KMS-11 (cell line): ENCODE results near the gene TMPRSS11B.

ENCODE experiments used
- H2AFZ ChIP-seq: fragments of 200-600 bp; sonication (generic); 2 replicates; pipeline ENCODE4 v1.6.1; 2016; ENCODE audit warnings: antibody characterized with exemption, mixed run types, low read depth
- H3K27ac ChIP-seq: fragments of 200-600 bp; sonication (generic); 2 replicates; pipeline ENCODE4 v1.6.1; 2016; ENCODE audit warnings: mild to moderate bottlenecking, mixed run types
- H3K27me3 ChIP-seq: fragments of 200-600 bp; sonication (generic); 2 replicates; pipeline ENCODE4 v1.6.1; 2017; ENCODE audit warnings: mild to moderate bottlenecking, low read depth, mixed run types, moderate library complexity; ENCODE audit not compliant: insufficient read depth
- H3K36me3 ChIP-seq: fragments of 200-600 bp; sonication (generic); 2 replicates; pipeline ENCODE4 v1.6.1; 2017; ENCODE audit warnings: mild to moderate bottlenecking, mixed run types; ENCODE audit not compliant: insufficient read depth
- H3K4me1 ChIP-seq: fragments of 200-600 bp; sonication (generic); 2 replicates; pipeline ENCODE4 v1.6.1; 2016; ENCODE audit warnings: mild to moderate bottlenecking, low read depth, mixed run types; ENCODE audit not compliant: poor library complexity, severe bottlenecking
- H3K4me2 ChIP-seq: fragments of 200-600 bp; sonication (generic); 2 replicates; pipeline ENCODE4 v1.7.0; 2016; ENCODE audit warnings: mild to moderate bottlenecking, mixed run types
- H3K4me3 ChIP-seq: fragments of 200-600 bp; sonication (generic); IDR thresholded peaks from 2 replicates; pipeline ENCODE4 v1.6.1; 2017; ENCODE audit warnings: low read depth, low read length, mixed read lengths; ENCODE audit not compliant: insufficient read depth
- H3K79me2 ChIP-seq: fragments of 200-600 bp; sonication (generic); 2 replicates; pipeline ENCODE4 v1.6.1; 2016; ENCODE audit warnings: low read depth, mixed run types; ENCODE audit not compliant: insufficient read depth
- H3K9ac ChIP-seq: fragments of 200-600 bp; sonication (generic); 2 replicates; pipeline ENCODE4 v1.6.1; 2016; ENCODE audit warnings: mild to moderate bottlenecking, mixed run types
- H4K20me1 ChIP-seq: fragments of 200-600 bp; sonication (generic); 2 replicates; pipeline ENCODE4 v1.6.1; 2016; ENCODE audit warnings: mild to moderate bottlenecking, mixed run types; ENCODE audit not compliant: insufficient read depth
- CTCF ChIP-seq: fragments of 200-600 bp; sonication (generic); conservative IDR thresholded peaks from 2 replicates; pipeline ENCODE4 v1.6.1; 2017; ENCODE audit warnings: low read depth, mild to moderate bottlenecking, antibody characterized with exemption, low read length, moderate library complexity, mixed read lengths

The TMPRSS11B gene

GRCh38 chr4:68245594-68245993, at the start of gene TMPRSS11B:
TSS of gene TMPRSS11B (minus strand) at chr4:68245694. CDS start at chr4:68245558, 136 bp downstream.
- no peak within 1 kb of the TSS for H3K4me2 ChIP-seq
- H2AFZ ChIP-seq = no peak within 1 kb of the TSS
- H3K36me3 ChIP-seq = no peaks in the 10 kb centered on the region
- no peak within 1 kb of the TSS for H3K9ac ChIP-seq
- H3K4me3 ChIP-seq = no peak within 1 kb of the TSS
- H3K27me3 ChIP-seq = no peaks in the 10 kb centered on the region
- H3K4me1 ChIP-seq = peaks cover 10% of the 10 kb centered on the region
- no peaks in the 10 kb centered on the region; the same call in 1 of the 2 replicates for H4K20me1 ChIP-seq
- H3K79me2 ChIP-seq = no peaks in the 10 kb centered on the region
- no peak within 1 kb of the TSS for H3K27ac ChIP-seq
- no peak for TF ChIP-seq CTCF

GRCh38 chr4:68291256-68291655, 45.8 kb upstream of the TMPRSS11B start:
- Histone ChIP-seq H3K4me1 (no peaks in the 10 kb centered on the region), H2AFZ (no peak overlapping the region), H3K27me3 (no peaks in the 10 kb centered on the region), H4K20me1 (no peaks in the 10 kb centered on the region), H3K27ac (no peak overlapping the region), H3K9ac (no peak overlapping the region), H3K36me3 (no peaks in the 10 kb centered on the region), H3K79me2 (no peaks in the 10 kb centered on the region), H3K4me2 (no peak overlapping the region), H3K4me3 (no peak overlapping the region)
- no peak for TF ChIP-seq CTCF

GRCh38 chr4:68288393-68288740, 42.9 kb upstream of the TMPRSS11B start:
- Histone ChIP-seq H3K4me2 (no peak overlapping the region), H3K27ac (no peak overlapping the region), H3K27me3 (no peaks in the 10 kb centered on the region), H3K79me2 (no peaks in the 10 kb centered on the region), H3K9ac (no peak overlapping the region), H4K20me1 (no peaks in the 10 kb centered on the region), H2AFZ (no peak overlapping the region), H3K4me3 (no peak overlapping the region), H3K36me3 (no peaks in the 10 kb centered on the region), H3K4me1 (no peaks in the 10 kb centered on the region)
- no peak for TF ChIP-seq CTCF

GRCh38 chr4:68287704-68288392, 42.4 kb upstream of the TMPRSS11B start:
- Histone ChIP-seq H3K9ac (no peak overlapping the region), H3K4me1 (no peaks in the 10 kb centered on the region), H3K36me3 (no peaks in the 10 kb centered on the region), H3K79me2 (no peaks in the 10 kb centered on the region), H3K27me3 (no peaks in the 10 kb centered on the region), H3K27ac (no peak overlapping the region), H3K4me2 (no peak overlapping the region), H2AFZ (no peak overlapping the region), H4K20me1 (no peaks in the 10 kb centered on the region), H3K4me3 (no peak overlapping the region)
- no peak for TF ChIP-seq CTCF
